Astrocyte (in vitro differentiated cells and primary cell): ENCODE measurements around the gene CLEC20A. TPM values are rescaled to one million over a fixed set of nuclear protein-coding genes. Genes with fewer than 3 reads are reported as not detected.

Source experiments
- DNase-seq: peaks from one replicate; pipeline ENCODE4 v3.0.0-alpha.2; 2010; ENCODE audit warnings: low read depth
- FAIRE-seq: peaks from 2 replicates; lab custom pipeline; 2011; peaks lifted over from hg19 to GRCh38; lab: Jason Lieb, UNC
- H2AFZ ChIP-seq: 2 replicates; pipeline ENCODE4 v1.6.0; 2012; ENCODE audit warnings: low read depth, low read length, inconsistent platforms
- H3K27ac ChIP-seq: 2 replicates; pipeline ENCODE4 v1.5.1; 2011; ENCODE audit warnings: low read depth, low read length, inconsistent platforms
- H3K27me3 ChIP-seq: 2 replicates; pipeline ENCODE4 v1.6.0; 2011; ENCODE audit warnings: low read length, inconsistent platforms; ENCODE audit not compliant: insufficient read depth
- H3K36me3 ChIP-seq: 2 replicates; pipeline ENCODE4 v1.5.1; 2011; ENCODE audit warnings: low read length, inconsistent platforms; ENCODE audit not compliant: insufficient read depth
- H3K4me1 ChIP-seq: 2 replicates; pipeline ENCODE4 v1.5.1; 2011; ENCODE audit warnings: low read length, inconsistent platforms; ENCODE audit not compliant: insufficient read depth
- H3K4me2 ChIP-seq: 2 replicates; pipeline ENCODE4 v1.6.0; 2012; ENCODE audit warnings: low read length, inconsistent platforms
- H3K4me3 ChIP-seq: 2 replicates; pipeline ENCODE4 v1.5.1; 2011; ENCODE audit warnings: low read depth, mild to moderate bottlenecking, low read length, inconsistent platforms; ENCODE audit not compliant: insufficient read depth
- H3K79me2 ChIP-seq: 2 replicates; pipeline ENCODE4 v1.6.0; 2012; ENCODE audit warnings: mild to moderate bottlenecking, low read length, inconsistent platforms; ENCODE audit not compliant: insufficient read depth
- H3K9ac ChIP-seq: 2 replicates; pipeline ENCODE4 v1.6.0; 2012; ENCODE audit warnings: mild to moderate bottlenecking, low read length, inconsistent platforms
- H3K9me3 ChIP-seq: 2 replicates; pipeline ENCODE4 v1.5.1; 2012; ENCODE audit warnings: low read depth, mild to moderate bottlenecking, low read length, inconsistent platforms; ENCODE audit not compliant: insufficient read depth
- H4K20me1 ChIP-seq: 2 replicates; pipeline ENCODE4 v1.6.0; 2012; ENCODE audit warnings: low read length, inconsistent platforms; ENCODE audit not compliant: insufficient read depth
- H3K27ac Mint-ChIP-seq: one replicate; pipeline ENCODE4 v1.8.0; 2021; ENCODE audit warnings: mild to moderate bottlenecking, mixed read lengths; ENCODE audit not compliant: unreplicated experiment
- H3K27me3 Mint-ChIP-seq: one replicate; pipeline ENCODE4 v1.8.0; 2021; ENCODE audit warnings: low read depth, mixed read lengths; ENCODE audit not compliant: unreplicated experiment
- H3K36me3 Mint-ChIP-seq: one replicate; pipeline ENCODE4 v1.8.0; 2021; ENCODE audit warnings: low read depth, mixed read lengths; ENCODE audit not compliant: unreplicated experiment
- H3K4me1 Mint-ChIP-seq: one replicate; pipeline ENCODE4 v1.8.0; 2021; ENCODE audit warnings: low read depth, mixed read lengths; ENCODE audit not compliant: unreplicated experiment
- H3K4me3 Mint-ChIP-seq: one replicate; pipeline ENCODE4 v1.8.0; 2021; ENCODE audit warnings: mild to moderate bottlenecking, moderate library complexity, mixed read lengths; ENCODE audit not compliant: unreplicated experiment
- H3K9me3 Mint-ChIP-seq: one replicate; pipeline ENCODE4 v1.8.0; 2021; ENCODE audit warnings: mild to moderate bottlenecking, mixed read lengths; ENCODE audit not compliant: unreplicated experiment
- CTCF ChIP-seq: IDR thresholded peaks from 2 replicates; pipeline ENCODE4 v1.5.1; 2011; ENCODE audit warnings: low read depth, mild to moderate bottlenecking, inconsistent platforms, low read length, moderate library complexity; ENCODE audit not compliant: insufficient read depth
- EZH2 ChIP-seq: IDR thresholded peaks from 2 replicates; pipeline ENCODE4 v1.6.1; 2012; ENCODE audit warnings: mild to moderate bottlenecking, low read length, inconsistent platforms; ENCODE audit not compliant: insufficient read depth
- total RNA-seq: library from RNA; stranded (reverse); gene quantifications from 2 replicates; pipeline ENCODE4 v1.2.1, GENCODE V29; 2021

CLEC20A gene
- total RNA-seq, 1 donor from 2014 or later, result not detected

- TF ChIP-seq CTCF, result no peak
- no peak for TF ChIP-seq EZH2
- H3K27ac Mint-ChIP-seq, result no peak overlapping the region
- DNase-seq, result no peak
- no peaks in the 10 kb centered on the region for H3K27me3 ChIP-seq
- no peak overlapping the region for H3K4me3 ChIP-seq
- no peaks in the 10 kb centered on the region for H3K27me3 Mint-ChIP-seq
- no peaks in the 10 kb centered on the region for H3K9me3 Mint-ChIP-seq
- peaks cover 16% of the 10 kb centered on the region for H3K36me3 ChIP-seq
- H3K36me3 Mint-ChIP-seq, result peaks cover 15% of the 10 kb centered on the region
- H3K79me2 ChIP-seq, result no peaks in the 10 kb centered on the region
- H3K9me3 ChIP-seq, result no peaks in the 10 kb centered on the region
- no peaks in the 10 kb centered on the region for H4K20me1 ChIP-seq
- no peak overlapping the region for H3K27ac ChIP-seq
- H3K4me1 ChIP-seq, result no peaks in the 10 kb centered on the region
- H3K4me2 ChIP-seq, result no peak overlapping the region
- peaks cover 21% of the 10 kb centered on the region for H3K4me1 Mint-ChIP-seq
- no peak overlapping the region for H3K4me3 Mint-ChIP-seq
- no peak overlapping the region for H3K9ac ChIP-seq
- no peak overlapping the region for H2AFZ ChIP-seq
- no peak for FAIRE-seq
These were observed 35.7 kb downstream of the CLEC20A start for GRCh38 chr1:178461104-178461503.

- no peaks in the 10 kb centered on the region for H4K20me1 ChIP-seq
- Mint-ChIP-seq H3K27ac (no peak overlapping the region), H3K4me1 (peaks cover 8% of the 10 kb centered on the region), H3K27me3 (no peaks in the 10 kb centered on the region), H3K36me3 (peaks cover 18% of the 10 kb centered on the region), H3K4me3 (no peak overlapping the region), H3K9me3 (no peaks in the 10 kb centered on the region)
- no peaks in the 10 kb centered on the region for H3K4me1 ChIP-seq
- no peak overlapping the region for H3K4me2 ChIP-seq
- TF ChIP-seq CTCF, result no peak
- no peak for TF ChIP-seq EZH2
- no peaks in the 10 kb centered on the region for H3K79me2 ChIP-seq
- H3K27ac ChIP-seq, result no peak overlapping the region
- no peaks in the 10 kb centered on the region for H3K9me3 ChIP-seq
- H2AFZ ChIP-seq, result no peak overlapping the region
- no peak overlapping the region for H3K4me3 ChIP-seq
- H3K9ac ChIP-seq, result no peak overlapping the region
- DNase-seq (no peak), FAIRE-seq (no peak)
- H3K36me3 ChIP-seq, result peaks cover 14% of the 10 kb centered on the region
- H3K27me3 ChIP-seq, result no peaks in the 10 kb centered on the region
These were observed 38.6 kb downstream of the CLEC20A start for GRCh38 chr1:178458203-178458602.

GRCh38 chr1:178457651-178458050 lies 39.1 kb downstream of the CLEC20A start:
- H3K27ac ChIP-seq, result no peak overlapping the region
- peaks cover 8% of the 10 kb centered on the region for H3K4me1 Mint-ChIP-seq
- H3K36me3 Mint-ChIP-seq, result peaks cover 20% of the 10 kb centered on the region
- H3K36me3 ChIP-seq, result peaks cover 14% of the 10 kb centered on the region
- H3K9me3 ChIP-seq, result no peaks in the 10 kb centered on the region
- H3K4me3 ChIP-seq, result no peak overlapping the region
- H3K4me2 ChIP-seq, result no peak overlapping the region
- no peaks in the 10 kb centered on the region for H3K9me3 Mint-ChIP-seq
- H2AFZ ChIP-seq, result no peak overlapping the region
- H3K4me3 Mint-ChIP-seq, result no peak overlapping the region
- H3K79me2 ChIP-seq, result no peaks in the 10 kb centered on the region
- peak overlapping the region; percentile 7 for H3K27ac Mint-ChIP-seq
- no peak for TF ChIP-seq EZH2
- TF ChIP-seq CTCF, result no peak
- no peaks in the 10 kb centered on the region for H4K20me1 ChIP-seq
- FAIRE-seq, result no peak
- H3K27me3 Mint-ChIP-seq, result no peaks in the 10 kb centered on the region
- H3K27me3 ChIP-seq, result no peaks in the 10 kb centered on the region
- DNase-seq, result no peak
- no peak overlapping the region for H3K9ac ChIP-seq
- no peaks in the 10 kb centered on the region for H3K4me1 ChIP-seq
